Transverse colon (tissue), 4 donors: Measurements from ENCODE around the gene RNF115.
"Not testable (repeated sequence)": the region's sequence is repeated elsewhere in the genome, so short reads cannot be mapped to it uniquely, and the experiment has no call there.

Experiments
- CTCF ChIP-seq, 5 experiments: fragments of 200-600 bp in 3 of 5; fragments of 450-650 bp in 2 of 5; sonication (generic) in 3 of 5; IDR thresholded peaks; 1 replicate in 2 of 5; 2 replicates in 3 of 5; pipeline ENCODE4 v1.5.1; 2016 to 2017; ENCODE audit warnings: antibody characterized with exemption in 5 of 5, inconsistent platforms in 3 of 5, mild to moderate bottlenecking in 2 of 5, moderate library complexity in 1 of 5
- EP300 ChIP-seq: sonication (generic); formaldehyde crosslinking; IDR thresholded peaks from one replicate; pipeline ENCODE4 v1.6.1; 2017; ENCODE audit warnings: antibody characterized with exemption, low read depth
- POLR2A ChIP-seq: fragments of 450-650 bp; IDR thresholded peaks from one replicate; pipeline ENCODE4 v1.6.1; 2016; ENCODE audit warnings: antibody characterized with exemption, mild to moderate bottlenecking, moderate library complexity
- POLR2AphosphoS5 ChIP-seq, 3 donors: sonication (generic); formaldehyde crosslinking; IDR thresholded peaks; one replicate each; pipeline ENCODE4 v1.6.1; 2016; ENCODE audit warnings: antibody characterized with exemption in 3 of 3

- not testable (repeated sequence) for TF ChIP-seq CTCF (IDR thresholded peaks at IDR 0.05); POLR2A; EP300; POLR2AphosphoS5 (IDR thresholded peaks at IDR 0.05)
Measured at GRCh38 chr1:145791860-145792259, 32.0 kb downstream of the RNF115 start.
